Measurements from ENCODE around the gene PHAX.
"Not testable (repeated sequence)": the region's sequence is repeated elsewhere in the genome, so short reads cannot be mapped to it uniquely, and the experiment has no call there.

DNA sequence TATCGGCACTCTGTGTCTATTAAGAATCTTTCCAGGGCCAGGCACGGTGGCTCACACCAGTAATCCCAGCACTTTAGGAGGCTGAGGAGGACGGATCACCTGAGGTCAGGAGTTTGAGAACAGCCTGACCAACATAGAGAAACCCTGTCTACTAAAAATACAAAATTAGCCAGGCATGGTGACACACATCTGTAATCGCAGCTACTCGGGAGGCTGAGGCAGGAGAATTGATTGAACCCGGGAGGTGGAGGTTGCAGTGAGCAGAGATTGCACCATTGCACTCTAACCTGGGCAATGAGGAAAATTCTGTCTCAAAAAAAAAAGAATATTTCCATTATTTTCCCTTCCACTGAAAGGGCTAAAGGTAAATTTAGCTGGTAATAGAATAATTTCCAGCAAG, 49.0 kb downstream of the PHAX start:
- TF ChIP-seq PAX5 (IDR thresholded peaks at IDR 0.05; ENCODE audit: insufficient read depth, low read length, severe bottlenecking); POLR2A (IDR thresholded peaks at IDR 0.05; ENCODE audit: low read depth, low read length); POLR2AphosphoS5 (IDR thresholded peaks at IDR 0.05; ENCODE audit: low read depth, low read length); POU2F2 (IDR thresholded peaks at IDR 0.05; ENCODE audit: low read depth, low read length): not testable (repeated sequence)

Data from GM12891 (cell line).